GM21381 (cell line): ENCODE measurements around the gene ERVMER34-1.

ENCODE experiments used
- ATAC-seq: cut with Tn5 transposase; IDR thresholded peaks from one replicate; pipeline ENCODE4 v1.9.1; 2021; ENCODE audit warnings: mild to moderate bottlenecking, moderate library complexity; ENCODE audit not compliant: unreplicated experiment

Gene ERVMER34-1, protein sequence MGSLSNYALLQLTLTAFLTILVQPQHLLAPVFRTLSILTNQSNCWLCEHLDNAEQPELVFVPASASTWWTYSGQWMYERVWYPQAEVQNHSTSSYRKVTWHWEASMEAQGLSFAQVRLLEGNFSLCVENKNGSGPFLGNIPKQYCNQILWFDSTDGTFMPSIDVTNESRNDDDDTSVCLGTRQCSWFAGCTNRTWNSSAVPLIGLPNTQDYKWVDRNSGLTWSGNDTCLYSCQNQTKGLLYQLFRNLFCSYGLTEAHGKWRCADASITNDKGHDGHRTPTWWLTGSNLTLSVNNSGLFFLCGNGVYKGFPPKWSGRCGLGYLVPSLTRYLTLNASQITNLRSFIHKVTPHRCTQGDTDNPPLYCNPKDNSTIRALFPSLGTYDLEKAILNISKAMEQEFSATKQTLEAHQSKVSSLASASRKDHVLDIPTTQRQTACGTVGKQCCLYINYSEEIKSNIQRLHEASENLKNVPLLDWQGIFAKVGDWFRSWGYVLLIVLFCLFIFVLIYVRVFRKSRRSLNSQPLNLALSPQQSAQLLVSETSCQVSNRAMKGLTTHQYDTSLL

DNA sequence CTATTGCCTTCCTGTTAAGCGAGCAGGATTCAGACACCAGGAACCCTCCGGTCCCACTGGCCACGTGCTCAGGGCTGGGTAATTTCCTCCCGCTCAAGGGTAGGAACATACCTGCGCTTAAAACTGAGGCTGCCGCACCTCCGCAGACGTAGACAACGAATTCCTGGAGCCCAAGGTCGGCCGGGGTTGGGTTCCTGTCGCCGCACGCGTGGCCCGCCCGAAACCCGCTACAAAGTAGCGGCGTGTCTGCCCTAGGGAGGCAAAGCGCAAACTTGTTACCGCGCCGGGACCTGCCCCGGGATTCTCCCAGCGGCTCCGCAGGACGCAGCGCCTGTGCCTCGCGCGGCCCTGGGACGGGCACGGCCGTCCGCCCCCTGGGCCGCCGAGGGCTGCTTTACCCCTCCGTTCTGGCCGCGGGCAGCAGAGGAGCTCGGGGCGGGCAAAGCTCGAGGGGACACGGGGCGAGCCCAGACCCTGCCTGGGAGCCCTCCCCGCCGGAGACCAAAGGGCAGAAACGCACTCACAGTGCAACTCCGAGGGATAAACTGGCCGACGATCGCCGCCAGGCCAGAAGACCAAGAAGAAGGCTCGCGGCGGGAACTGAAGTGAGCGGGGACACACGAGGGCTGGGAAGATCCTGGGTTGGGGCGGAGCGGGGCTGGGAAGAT is at the start of gene ERVMER34-1:
TSS of gene ERVMER34-1 (minus strand) at position 607 of the 668 bp plus-strand sequence. CDS start 5,905 bp downstream, outside the sequence.
- ATAC-seq: no peak

DNA sequence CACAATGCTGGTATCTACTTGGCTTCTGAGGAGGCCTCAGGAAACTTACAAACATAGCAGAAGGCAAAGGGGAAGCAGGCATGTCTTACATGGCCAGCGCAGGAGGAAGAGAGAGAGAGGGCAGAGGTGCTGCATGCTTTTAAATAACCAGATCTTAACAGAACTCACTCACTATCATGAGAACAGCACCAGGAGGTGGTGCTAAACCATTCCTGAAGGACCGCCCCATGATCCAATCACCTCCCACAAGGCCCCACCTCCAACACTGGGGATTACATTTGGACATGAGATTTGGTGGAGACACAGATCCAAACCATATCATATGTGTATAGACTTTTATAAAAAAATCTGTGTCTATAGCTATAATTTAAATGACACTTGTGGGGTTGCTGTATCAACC is 48.6 kb upstream of the ERVMER34-1 start:
- ATAC-seq: no peak

DNA sequence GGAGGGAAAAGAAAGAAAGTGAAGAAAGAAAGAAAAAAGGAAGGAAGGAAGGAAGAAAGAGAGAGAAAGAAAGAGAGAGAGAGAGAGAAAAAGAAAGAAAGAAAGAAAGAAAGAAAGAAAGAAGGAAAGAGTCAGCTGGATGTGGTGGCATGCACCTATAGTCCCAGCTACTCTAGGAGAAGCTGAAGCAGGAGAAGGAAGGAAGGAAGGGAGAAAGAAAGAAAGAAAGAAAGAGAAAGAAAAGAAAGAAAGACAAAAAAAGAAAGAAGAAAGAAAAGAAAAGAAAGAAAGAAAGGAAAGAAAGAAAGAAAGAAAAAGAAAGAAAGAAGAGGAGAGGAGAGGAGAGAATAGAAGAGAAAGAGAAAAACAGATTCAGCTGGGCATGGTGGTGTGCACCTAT is 44.3 kb upstream of the ERVMER34-1 start:
- ATAC-seq: no peak

DNA sequence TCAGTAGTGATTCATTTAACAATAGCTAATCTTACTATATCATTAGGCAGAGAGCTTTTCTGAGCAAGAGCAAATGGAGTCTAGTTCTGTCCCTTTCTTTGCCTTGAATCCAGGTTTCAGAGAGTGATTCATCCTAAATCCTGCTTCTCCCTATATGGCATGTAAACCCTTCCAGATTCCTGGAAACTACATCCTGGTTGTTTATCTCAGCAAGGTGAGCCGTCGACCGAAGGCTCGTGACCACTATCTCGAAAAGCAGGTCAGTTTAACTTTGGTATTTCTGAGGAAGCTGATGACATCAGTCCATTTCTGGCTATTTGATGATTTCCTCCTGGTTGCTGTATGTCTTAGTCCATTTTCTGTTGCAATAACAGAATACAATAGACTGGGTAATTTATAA is 40.7 kb upstream of the ERVMER34-1 start:
- no peak for ATAC-seq

DNA sequence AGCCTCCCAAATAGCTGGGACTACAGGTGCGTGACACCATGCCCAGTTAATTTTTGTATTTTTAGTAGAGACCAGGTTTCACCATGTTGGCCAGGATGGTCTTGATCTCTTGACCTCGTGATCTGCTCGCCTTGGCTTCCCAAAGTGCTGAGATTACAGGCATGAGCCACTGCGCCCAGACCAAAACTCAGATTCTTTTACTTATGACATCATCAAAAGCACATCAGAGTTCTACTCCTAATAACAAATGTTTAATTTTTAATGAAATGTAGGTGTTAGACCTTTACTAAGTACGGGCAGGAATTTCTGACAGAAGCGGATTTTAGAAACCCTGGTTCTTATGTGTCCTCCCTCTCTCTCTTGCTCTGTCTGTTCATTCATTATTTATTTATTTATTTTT is 38.5 kb upstream of the ERVMER34-1 start:
- ATAC-seq: no peak

DNA sequence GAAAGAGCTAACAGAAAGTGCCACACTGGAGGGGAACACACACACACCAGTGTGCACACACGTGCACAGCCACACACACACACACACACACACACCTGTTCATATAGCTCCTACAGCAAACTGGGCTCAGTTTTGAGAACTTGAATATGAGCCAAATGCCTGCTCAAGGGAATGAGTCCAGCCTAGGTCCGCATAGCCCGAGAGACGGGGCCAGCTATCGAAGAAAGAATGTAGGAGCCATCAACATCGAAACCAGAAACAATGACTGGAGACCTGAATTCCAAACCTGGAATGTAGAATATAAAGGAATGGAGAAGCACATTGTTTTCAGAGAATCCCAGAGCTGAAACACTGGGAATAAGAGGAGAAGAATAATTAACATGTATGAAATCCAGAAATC is 37.6 kb upstream of the ERVMER34-1 start:
- ATAC-seq: no peak

DNA sequence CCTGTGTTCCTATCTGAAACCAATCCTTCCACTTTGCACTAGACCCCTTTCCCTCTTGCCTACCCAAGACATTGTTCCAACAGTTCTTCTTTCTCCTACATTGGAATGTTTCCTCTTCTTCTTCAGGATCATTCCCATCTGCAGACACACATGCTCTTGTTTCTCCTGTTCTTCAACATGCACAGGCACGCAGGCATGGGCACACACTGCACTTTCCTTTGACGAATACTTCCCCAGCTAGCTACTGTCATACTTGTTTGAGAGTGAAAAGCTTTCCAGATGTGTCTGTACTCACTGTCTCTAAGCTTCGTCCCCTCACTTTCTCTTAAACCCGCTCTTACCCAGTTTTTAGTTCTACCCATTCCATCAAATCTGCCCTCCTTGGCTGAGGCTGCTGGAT is 31.8 kb upstream of the ERVMER34-1 start:
- no peak for ATAC-seq

DNA sequence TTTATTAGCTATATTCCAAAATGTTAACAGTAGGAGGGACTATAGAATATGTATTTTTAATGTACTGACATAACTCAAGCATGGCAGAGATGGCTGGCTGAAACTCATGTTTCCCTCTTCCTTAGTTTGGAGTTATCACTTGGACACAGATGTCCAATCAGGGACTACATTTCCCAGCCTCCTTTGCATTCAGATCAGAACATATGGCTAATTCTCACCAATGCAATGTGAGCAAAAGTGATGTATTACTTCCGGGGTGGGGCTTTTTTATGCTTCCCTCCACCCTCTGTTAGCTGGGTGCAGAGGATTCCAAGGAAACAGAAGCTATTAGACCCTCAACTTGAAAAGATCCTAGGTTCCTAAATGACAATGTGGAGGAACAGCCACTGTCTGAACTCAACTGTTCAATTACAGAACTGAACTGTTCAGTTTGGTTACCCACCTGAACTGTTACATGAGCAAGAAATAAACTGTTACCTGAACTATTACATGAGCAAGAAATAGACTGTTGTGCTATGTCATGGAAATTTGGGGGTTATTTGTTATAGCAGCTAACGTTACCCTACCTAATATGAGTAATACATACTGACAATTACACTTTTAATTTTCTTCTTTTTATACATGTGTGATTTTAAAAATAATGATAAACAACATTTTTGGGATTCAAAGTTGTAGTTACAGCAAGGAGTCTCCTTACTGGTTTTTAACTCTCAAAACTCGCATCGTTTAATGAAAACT is 29.6 kb upstream of the ERVMER34-1 start:
- no peak for ATAC-seq

DNA sequence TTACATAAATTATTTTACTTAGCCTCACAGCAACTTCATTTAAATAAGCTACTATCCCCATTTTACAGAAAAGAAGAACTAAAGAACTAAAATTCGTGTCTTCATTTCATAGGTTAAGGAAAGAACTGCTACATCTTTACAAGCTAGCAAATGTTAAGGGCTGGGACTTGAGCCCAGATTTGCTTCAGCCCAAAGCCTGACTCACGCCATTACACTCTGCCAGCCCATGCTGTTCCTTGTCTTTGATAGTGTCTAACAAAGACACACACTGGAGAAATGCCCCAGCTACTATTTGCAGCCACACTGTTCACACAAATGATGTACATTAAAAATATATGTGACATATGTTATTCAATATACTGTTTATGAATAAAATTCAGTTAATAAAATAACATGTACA is 29.0 kb upstream of the ERVMER34-1 start:
- no peak for ATAC-seq

DNA sequence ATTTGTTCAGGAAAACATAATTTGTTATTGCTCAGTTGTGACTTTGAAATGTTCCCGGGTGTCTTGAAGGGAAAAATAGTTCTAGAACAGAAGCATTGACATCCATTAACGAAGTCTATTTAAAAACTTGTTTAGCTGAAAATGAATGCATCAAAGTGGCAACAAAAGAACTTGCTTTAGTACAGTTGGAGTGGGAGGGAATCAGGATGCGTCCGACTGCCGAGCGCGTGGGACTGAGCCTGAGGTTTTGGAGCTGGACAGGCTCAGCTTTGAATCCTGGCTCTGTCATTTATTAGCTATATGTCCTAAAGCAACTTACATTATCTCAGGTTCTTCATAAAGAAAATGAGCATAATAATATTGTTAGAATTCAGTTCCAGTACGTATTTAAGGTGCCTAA is 9.0 kb upstream of the ERVMER34-1 start:
- ATAC-seq: no peak

DNA sequence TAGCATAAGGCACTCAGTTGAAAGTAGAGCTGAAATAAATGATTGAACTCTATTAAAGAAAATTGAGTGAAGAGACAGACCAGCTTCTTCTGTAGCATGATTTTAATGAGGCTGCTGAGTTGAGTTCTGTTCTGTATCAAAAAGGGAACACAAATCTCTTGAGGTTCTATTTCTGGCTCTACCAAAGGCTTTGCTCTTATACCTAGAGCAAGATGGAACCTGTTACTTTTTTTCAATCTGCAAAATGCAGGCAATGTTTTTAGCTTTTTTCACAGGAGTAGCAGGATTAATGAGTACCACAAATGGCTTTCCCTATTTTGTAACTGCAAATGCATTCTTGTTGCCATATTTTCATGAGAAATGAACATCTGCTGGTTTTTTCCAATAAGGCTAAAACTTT is 4.2 kb upstream of the ERVMER34-1 start:
- no peak for ATAC-seq

DNA sequence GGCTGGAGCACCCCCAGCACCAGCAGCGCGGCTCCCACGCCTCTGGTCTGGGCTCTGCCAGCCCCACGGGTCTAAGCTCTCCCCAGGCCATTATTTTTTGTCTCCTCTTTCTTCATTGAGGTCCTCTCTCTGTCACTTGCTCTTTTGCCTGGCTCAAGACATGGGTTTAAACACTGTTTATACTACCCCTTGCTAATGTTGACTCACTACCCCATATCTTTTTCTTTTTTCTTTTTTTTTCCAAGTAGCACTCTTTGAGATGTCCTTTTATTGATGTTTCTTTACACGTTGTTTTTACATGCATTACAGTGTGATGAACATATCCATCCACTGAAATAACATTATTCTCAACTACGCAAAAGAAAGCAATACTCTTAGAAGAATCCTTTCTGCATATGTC is 1.7 kb upstream of the ERVMER34-1 start:
- ATAC-seq: no peak

DNA sequence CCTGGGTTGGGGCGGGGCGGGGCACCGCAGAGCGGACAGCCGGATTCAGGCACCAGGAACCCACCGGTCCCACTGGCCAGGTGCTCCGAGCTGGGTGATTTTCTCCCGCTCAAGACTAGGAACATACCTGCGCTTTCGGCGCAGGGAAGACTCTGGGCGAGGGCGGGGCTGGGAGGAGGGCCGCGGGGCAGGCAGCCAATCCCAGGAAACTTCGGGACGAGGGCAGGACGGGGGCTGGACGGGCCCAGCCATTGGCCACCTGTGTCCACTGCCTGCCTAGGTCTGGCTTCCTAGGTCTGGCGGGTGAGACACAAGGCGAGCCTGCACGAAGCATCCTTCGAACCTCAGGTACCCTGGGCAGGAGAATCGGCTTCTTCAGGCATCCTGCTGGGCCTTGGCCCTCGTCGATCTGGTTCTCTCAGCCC is 274 bp upstream of the ERVMER34-1 start:
- no peak for ATAC-seq

DNA sequence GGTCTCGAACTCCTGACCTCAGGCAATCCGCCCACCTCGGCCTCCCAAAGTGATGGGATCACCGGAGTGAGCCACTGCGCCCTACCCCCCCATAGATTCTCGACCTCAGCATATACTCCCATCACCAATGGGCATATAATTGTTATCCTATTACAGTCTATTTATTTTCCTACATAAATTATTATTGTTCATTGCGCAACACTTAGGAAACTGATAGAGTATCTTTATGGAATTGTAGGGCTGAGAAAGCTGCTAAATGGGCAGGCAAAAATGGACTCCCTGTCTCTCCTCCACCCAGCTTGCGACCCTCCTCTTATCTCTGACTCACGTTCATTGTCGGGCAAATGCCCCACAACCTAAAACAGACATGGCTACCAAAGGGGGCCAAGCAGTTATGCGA is 1.0 kb downstream of the ERVMER34-1 start:
- ATAC-seq: no peak

DNA sequence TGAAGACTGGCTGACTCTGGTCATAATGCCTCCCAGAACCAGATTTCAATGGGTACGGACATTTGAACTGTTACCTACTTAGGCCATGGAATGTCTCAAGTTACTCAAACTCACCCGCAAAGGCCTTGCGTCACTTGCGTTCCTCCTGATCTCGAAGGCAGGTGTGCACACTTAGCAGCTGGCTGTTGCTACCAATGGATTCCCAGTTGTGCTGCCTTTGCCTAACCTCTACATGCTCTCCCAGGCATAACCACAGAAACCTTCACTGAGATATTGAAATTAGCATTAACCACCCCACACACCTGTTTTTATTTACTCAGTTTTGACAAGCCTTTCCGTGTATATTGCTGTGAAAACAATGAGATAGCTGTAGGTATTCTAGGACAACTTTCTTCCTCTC is 2.8 kb downstream of the ERVMER34-1 start:
- ATAC-seq: no peak

DNA sequence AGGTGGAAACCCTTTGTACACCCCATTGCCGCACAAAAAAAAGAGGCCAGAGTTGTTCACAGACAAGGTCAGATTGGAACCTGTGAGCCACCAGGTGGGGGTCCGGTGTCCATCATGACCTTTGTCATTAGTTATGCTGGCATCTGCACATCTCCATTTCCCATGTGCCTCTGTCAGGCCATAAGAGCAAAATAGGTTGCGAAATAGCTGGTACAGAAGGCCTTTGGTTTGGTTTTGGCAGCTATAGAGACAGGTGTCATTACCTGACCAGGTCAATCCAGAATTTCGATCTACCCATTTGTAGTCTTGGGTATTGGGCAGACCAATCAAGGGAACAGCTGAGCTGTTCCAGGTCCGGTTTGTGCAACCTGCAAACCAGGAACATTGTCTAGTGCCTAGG is 6.6 kb downstream of the ERVMER34-1 start:
- ATAC-seq: no peak

DNA sequence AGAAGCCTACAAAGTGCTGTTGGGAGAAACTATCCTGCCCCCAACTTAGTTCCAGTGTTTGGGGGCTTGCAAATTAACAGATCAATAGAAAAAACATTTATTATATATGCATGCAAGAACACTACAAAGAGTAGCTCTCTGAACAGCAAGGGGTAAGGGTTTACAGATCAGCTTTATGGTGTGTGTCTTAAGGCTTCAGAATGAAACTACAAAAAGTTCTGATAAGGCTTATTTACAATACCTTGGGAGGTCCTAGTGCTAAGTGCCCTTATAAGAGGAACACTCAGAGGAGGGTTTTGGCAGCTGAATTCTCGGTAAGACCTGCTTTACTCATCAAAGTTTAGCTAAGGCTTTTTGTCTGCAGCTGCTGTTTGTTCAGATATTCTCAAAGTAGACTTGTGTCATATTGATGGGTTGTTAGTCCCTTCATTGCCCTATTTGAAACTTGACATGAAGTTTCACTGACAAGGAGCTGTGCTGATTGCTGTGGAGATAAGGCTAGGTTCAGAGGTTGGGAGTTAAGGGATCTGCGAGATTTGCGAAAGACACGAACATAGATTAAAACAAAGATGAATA is 7.7 kb downstream of the ERVMER34-1 start:
- no peak for ATAC-seq

DNA sequence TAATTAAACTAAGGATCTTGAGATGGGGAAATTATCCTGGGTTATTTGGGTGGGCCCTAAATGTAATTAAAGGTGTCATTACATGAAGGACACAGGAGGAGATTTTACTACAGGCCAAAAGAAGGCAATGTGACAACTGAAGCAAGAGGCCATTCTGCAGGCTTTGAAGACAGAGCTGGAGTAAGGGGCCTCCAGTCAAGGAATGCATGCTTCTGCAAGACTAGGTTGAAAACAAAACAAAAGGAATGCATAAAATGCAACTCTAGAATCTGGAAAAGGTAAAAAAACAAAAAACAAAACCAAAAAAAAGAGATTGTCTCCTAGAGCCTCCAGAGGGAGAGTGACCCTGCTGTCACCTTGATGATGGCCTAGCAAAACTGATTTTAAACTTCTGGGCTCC is 21.6 kb downstream of the ERVMER34-1 start:
- no peak for ATAC-seq

DNA sequence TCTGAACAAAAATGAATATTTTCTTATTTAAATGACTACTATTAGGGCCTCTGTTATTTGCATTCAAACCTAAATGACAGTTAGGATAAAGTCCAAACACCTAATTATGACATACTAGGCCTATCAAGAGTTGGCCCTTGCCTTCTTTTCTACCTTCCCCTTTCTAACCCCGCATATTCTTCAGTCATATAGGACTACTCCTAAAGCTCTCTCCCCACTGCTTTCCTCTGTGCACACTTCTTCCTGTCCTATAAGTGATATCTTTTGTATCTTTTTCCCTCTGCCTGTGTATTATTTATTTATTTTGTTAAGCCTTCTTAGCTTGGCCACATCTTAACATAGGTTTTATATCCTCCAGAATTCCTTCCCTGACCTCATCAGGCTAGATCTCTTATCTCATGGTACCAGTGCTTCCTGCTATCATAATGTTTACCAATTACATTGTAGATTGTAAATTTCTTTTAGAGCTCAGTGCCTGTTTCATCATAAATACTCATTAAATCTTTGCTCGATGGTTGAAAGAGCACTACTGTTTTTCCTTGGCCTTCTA is 22.5 kb downstream of the ERVMER34-1 start:
- ATAC-seq: no peak

DNA sequence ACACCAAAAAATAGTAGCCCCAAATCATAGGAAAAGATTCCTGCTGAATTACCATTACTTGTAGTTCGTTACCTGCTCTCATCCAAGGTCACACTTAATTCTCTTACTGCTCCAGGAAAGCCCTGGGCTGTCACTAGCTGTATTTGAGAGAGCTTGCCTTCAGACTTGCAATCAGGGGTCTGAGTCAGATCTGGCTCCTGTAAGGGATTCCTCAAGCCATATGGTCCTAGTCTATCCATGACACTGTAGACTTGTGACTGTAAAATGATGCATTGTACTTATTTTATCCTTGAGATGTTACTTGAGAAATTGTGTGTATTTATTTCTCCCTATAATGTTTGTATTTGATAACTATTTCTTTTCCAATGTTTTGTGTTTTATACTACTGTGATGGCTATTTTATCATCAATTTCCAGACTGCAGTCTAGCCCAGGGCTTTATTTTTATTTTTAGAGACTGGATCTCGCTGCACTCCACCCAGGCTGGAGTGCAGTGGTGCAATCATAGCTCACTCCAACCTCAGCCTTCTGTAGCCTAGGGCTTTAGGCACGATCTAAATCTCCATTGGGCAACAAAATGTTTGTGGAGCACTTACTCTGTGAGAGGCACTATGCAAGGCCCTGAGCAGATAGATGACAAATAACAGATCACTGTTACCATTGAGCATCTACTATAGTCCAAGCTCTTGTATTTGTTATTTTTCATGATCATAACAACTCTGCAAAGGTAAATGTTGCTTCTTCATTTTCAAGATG is 24.2 kb downstream of the ERVMER34-1 start:
- no peak for ATAC-seq
